Neuronal stem cell (in vitro differentiated cells): ENCODE results near the gene PRAMEF9. TPM values are rescaled to one million over a fixed set of nuclear protein-coding genes. Genes with fewer than 3 reads are reported as not detected.
"Not testable (repeated sequence)": the region's sequence is repeated elsewhere in the genome, so short reads cannot be mapped to it uniquely, and the experiment has no call there.

ENCODE experiments used
- DNase-seq: peaks from one replicate; pipeline ENCODE4 v3.0.0-alpha.2; 2013; ENCODE audit warnings: low spot score
- H2AFZ ChIP-seq: one replicate; pipeline ENCODE4 v1.6.1; 2013; ENCODE audit warnings: mild to moderate bottlenecking, low read length, inconsistent platforms
- H2AK5ac ChIP-seq: 2 replicates; pipeline ENCODE4 v1.6.1; 2013; ENCODE audit warnings: low read depth, mild to moderate bottlenecking, inconsistent platforms, low read length, moderate library complexity, mixed read lengths
- H2BK120ac ChIP-seq: 2 replicates; pipeline ENCODE4 v1.6.1; 2013; ENCODE audit warnings: low read depth, mild to moderate bottlenecking, inconsistent platforms, low read length, moderate library complexity, mixed read lengths
- H2BK12ac ChIP-seq: one replicate; pipeline ENCODE4 v1.6.1; 2013; ENCODE audit warnings: low read length, inconsistent platforms
- H2BK15ac ChIP-seq: 2 replicates; pipeline ENCODE4 v1.6.1; 2013; ENCODE audit warnings: mild to moderate bottlenecking, low read length, inconsistent platforms, mixed read lengths
- H2BK5ac ChIP-seq: one replicate; pipeline ENCODE4 v1.6.1; 2013; ENCODE audit warnings: inconsistent platforms, mild to moderate bottlenecking, low read length, moderate library complexity
- H3K14ac ChIP-seq: one replicate; pipeline ENCODE4 v1.6.1; 2013; ENCODE audit warnings: low read length, inconsistent platforms
- H3K18ac ChIP-seq: 2 replicates; pipeline ENCODE4 v1.6.1; 2013; ENCODE audit warnings: low read length, inconsistent platforms
- H3K23ac ChIP-seq: 2 replicates; pipeline ENCODE4 v1.6.1; 2013; ENCODE audit warnings: low read depth, mild to moderate bottlenecking, mixed read lengths, low read length, inconsistent platforms; ENCODE audit not compliant: poor library complexity
- H3K27ac ChIP-seq: replicated peaks from 3 replicates; pipeline ENCODE4 v1.5.1; 2013; ENCODE audit warnings: low read length, inconsistent platforms
- H3K27me3 ChIP-seq, 3 experiments: 2 replicates each; pipeline ENCODE4 v1.6.1; 2013; ENCODE audit warnings: low read length in 3 of 3, mild to moderate bottlenecking in 2 of 3, inconsistent platforms in 1 of 3, low read depth in 1 of 3, mixed read lengths in 1 of 3, moderate library complexity in 1 of 3; ENCODE audit not compliant: control insufficient read depth in 3 of 3, insufficient read depth in 3 of 3
- H3K36me3 ChIP-seq, 2 donors: replicated peaks in 1 of 2; 2 replicates each; pipeline ENCODE4 v1.6.1; 2013; ENCODE audit warnings: low read length in 2 of 2; ENCODE audit not compliant: control insufficient read depth in 2 of 2, insufficient read depth in 2 of 2
- H3K4ac ChIP-seq: 2 replicates; pipeline ENCODE4 v1.6.1; 2013; ENCODE audit warnings: inconsistent platforms, mild to moderate bottlenecking, low read length, moderate library complexity
- H3K4me1 ChIP-seq, 2 donors: 1 replicate in 1 of 2; 2 replicates in 1 of 2; pipeline ENCODE4 v1.6.1; 2013; ENCODE audit warnings: low read length in 2 of 2, low read depth in 1 of 2; ENCODE audit not compliant: control insufficient read depth in 2 of 2, insufficient read depth in 1 of 2
- H3K4me2 ChIP-seq: one replicate; pipeline ENCODE4 v1.6.1; 2013; ENCODE audit warnings: mild to moderate bottlenecking, low read length, inconsistent platforms; ENCODE audit not compliant: insufficient read depth, poor library complexity, severe bottlenecking
- H3K4me3 ChIP-seq, 2 donors: 2 replicates each; pipeline ENCODE4 v1.5.1; 2013; ENCODE audit warnings: low read length in 2 of 2, mild to moderate bottlenecking in 2 of 2, inconsistent platforms in 1 of 2, moderate library complexity in 1 of 2
- H3K79me1 ChIP-seq: one replicate; pipeline ENCODE4 v1.6.1; 2013; ENCODE audit warnings: low read depth, mild to moderate bottlenecking, inconsistent platforms, low read length, moderate library complexity
- H3K9ac ChIP-seq: one replicate; pipeline ENCODE4 v1.6.1; 2013; ENCODE audit warnings: mild to moderate bottlenecking, low read depth, low read length, inconsistent platforms; ENCODE audit not compliant: poor library complexity
- H3K9me3 ChIP-seq, 2 donors: replicated peaks in 1 of 2; 2 replicates each; pipeline versions ENCODE3 to v1.6.1; 2013; ENCODE audit warnings: low read length in 2 of 2, mild to moderate bottlenecking in 2 of 2, inconsistent platforms in 1 of 2, low read depth in 1 of 2, mixed read lengths in 1 of 2, moderate library complexity in 1 of 2; ENCODE audit not compliant: control insufficient read depth in 2 of 2, insufficient read depth in 1 of 2
- H4K8ac ChIP-seq: one replicate; pipeline ENCODE4 v1.6.1; 2013; ENCODE audit warnings: low read depth, mild to moderate bottlenecking, inconsistent platforms, low read length, moderate library complexity
- H4K91ac ChIP-seq: one replicate; pipeline ENCODE4 v1.6.1; 2013; ENCODE audit warnings: low read length, low read depth, mild to moderate bottlenecking, inconsistent platforms; ENCODE audit not compliant: poor library complexity
- WGBS, 2 donors: extraction: QIAGEN DNeasy Blood & Tissue Kit; methylation state at CpG; one replicate each; pipeline ENCODE4 v1.1.7; 2013; ENCODE audit warnings: missing lambda C conversion rate in 2 of 2, mixed read lengths in 1 of 2; ENCODE audit not compliant: insufficient read length in 2 of 2, insufficient replicate concordance in 1 of 2; ENCODE audit errors: extremely low coverage in 2 of 2; 5-methylcytosine and 5-hydroxymethylcytosine counted together
- polyA plus RNA-seq, 2 experiments: library from polyadenylated mRNA; stranded (reverse); fragments of 200-250 nt; gene quantifications; one replicate each; pipeline ENCODE4 v1.2.3, GENCODE V29; 2013

Gene PRAMEF9
- polyA plus RNA-seq (2013, experiment 1 of 2) = not detected
- not detected for polyA plus RNA-seq (2013, experiment 2 of 2)

DNA sequence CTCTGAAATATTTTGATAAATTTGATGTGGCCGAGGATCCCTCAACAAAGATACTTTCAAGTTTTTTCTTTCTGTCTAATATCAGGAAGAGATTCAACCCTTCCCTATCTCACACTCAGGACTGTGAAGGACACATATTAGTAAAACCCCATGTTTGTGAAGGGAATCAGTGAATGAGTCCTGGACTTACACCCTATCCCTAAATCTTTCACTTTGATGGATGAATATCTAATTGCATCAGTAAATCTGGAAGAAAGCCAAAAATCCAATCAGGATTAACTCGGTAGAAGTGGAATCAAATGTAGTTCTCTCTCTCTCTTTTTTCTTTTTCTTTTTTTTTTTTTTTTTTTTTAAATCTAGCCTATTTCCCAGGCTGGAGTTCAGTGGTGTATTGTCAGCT, at the start of gene PRAMEF9:
Gene PRAMEF9 (plus strand): TSS at position 301 of the 400 bp plus-strand sequence. CDS start 3,433 bp downstream, outside the sequence.
- H3K4ac ChIP-seq, H3K4me2 ChIP-seq, H3K14ac ChIP-seq, H2BK15ac ChIP-seq, H4K8ac ChIP-seq, H2BK120ac ChIP-seq, H3K4me1 ChIP-seq, H4K91ac ChIP-seq, H3K27ac ChIP-seq, H3K9ac ChIP-seq, H3K79me1 ChIP-seq, H3K27me3 ChIP-seq, H2AK5ac ChIP-seq, H3K4me3 ChIP-seq, H2AFZ ChIP-seq, H3K36me3 ChIP-seq, H2BK12ac ChIP-seq, H3K18ac ChIP-seq, H2BK5ac ChIP-seq, H3K23ac ChIP-seq, H3K9me3 ChIP-seq, DNase-seq: not testable (repeated sequence)
- WGBS, 2 donors = no CpG with 5 or more reads among the region's 2 CpGs

- not testable (repeated sequence) for H3K79me1 ChIP-seq, H3K27ac ChIP-seq, H4K8ac ChIP-seq, H3K9ac ChIP-seq, H2BK12ac ChIP-seq, H3K18ac ChIP-seq, H3K4ac ChIP-seq, H3K14ac ChIP-seq, H3K27me3 ChIP-seq, H2AK5ac ChIP-seq, H4K91ac ChIP-seq, H2BK5ac ChIP-seq, H3K4me2 ChIP-seq, H3K4me3 ChIP-seq, H3K9me3 ChIP-seq, H2BK15ac ChIP-seq, H2AFZ ChIP-seq, H2BK120ac ChIP-seq, H3K4me1 ChIP-seq, H3K23ac ChIP-seq, DNase-seq, H3K36me3 ChIP-seq
- WGBS, 2 donors = no CpG with 5 or more reads among the region's 5 CpGs
Observed at GRCh38 chr1:13155909-13156308, 15.7 kb upstream of the PRAMEF9 start, which contains the start of gene PRAMEF26. Gene PRAMEF26 (minus strand): TSS chr1:13156009. CDS start chr1:13153095, 2,914 bp downstream.

DNA sequence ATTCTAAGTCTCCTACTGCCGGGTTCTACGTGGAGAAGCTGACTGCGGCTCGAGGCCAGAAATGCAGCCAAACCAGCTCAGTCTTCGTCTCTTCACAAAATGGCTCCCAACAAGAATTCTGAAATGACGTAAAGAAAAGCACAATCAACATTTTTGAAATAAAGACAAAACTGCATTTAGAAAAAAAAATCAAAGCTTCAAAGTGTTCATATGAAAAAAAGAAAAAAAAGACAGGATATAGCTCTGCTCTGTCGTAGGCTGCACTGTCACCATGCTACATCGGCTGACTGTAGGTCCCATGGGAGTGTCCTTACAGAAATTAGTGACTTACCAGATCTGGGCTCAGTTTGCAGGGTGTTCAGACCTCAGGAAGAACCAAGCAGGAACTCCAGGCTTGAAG, 6.1 kb upstream of the PRAMEF9 start, which contains the start of gene HNRNPCL4:
Gene HNRNPCL4 (minus strand): TSS at position 101 of the 400 bp plus-strand sequence. CDS start 164 bp downstream, outside the sequence.
- H4K91ac ChIP-seq, H3K4me3 ChIP-seq, H2BK120ac ChIP-seq, H3K79me1 ChIP-seq, H3K27ac ChIP-seq, H2BK15ac ChIP-seq, H2AFZ ChIP-seq, H3K4ac ChIP-seq, H3K27me3 ChIP-seq, H2AK5ac ChIP-seq, H2BK12ac ChIP-seq, DNase-seq, H2BK5ac ChIP-seq, H3K4me2 ChIP-seq, H3K14ac ChIP-seq, H4K8ac ChIP-seq, H3K36me3 ChIP-seq, H3K4me1 ChIP-seq, H3K23ac ChIP-seq, H3K9me3 ChIP-seq, H3K18ac ChIP-seq, H3K9ac ChIP-seq: not testable (repeated sequence)
- WGBS, 2 donors = no CpG with 5 or more reads among the region's 8 CpGs

GRCh38 chr1:13201309-13201708, 29.7 kb downstream of the PRAMEF9 start, which contains the start of gene PRAMEF13:
Gene PRAMEF13 (minus strand): TSS chr1:13201409. CDS start chr1:13199589, 1,820 bp downstream.
- H3K9me3 ChIP-seq, H4K91ac ChIP-seq, H4K8ac ChIP-seq, H3K9ac ChIP-seq, H2BK5ac ChIP-seq, H2BK120ac ChIP-seq, H3K23ac ChIP-seq, H3K27ac ChIP-seq, DNase-seq, H2BK15ac ChIP-seq, H3K14ac ChIP-seq, H3K4me1 ChIP-seq, H2AFZ ChIP-seq, H3K18ac ChIP-seq, H3K27me3 ChIP-seq, H3K36me3 ChIP-seq, H3K4me2 ChIP-seq, H2AK5ac ChIP-seq, H3K79me1 ChIP-seq, H2BK12ac ChIP-seq, H3K4me3 ChIP-seq, H3K4ac ChIP-seq: not testable (repeated sequence)
- no CpG with 5 or more reads among the region's 5 CpGs for WGBS, 2 donors
